ENCODE measurements around the gene SMYD3.

SMYD3 gene

DNA sequence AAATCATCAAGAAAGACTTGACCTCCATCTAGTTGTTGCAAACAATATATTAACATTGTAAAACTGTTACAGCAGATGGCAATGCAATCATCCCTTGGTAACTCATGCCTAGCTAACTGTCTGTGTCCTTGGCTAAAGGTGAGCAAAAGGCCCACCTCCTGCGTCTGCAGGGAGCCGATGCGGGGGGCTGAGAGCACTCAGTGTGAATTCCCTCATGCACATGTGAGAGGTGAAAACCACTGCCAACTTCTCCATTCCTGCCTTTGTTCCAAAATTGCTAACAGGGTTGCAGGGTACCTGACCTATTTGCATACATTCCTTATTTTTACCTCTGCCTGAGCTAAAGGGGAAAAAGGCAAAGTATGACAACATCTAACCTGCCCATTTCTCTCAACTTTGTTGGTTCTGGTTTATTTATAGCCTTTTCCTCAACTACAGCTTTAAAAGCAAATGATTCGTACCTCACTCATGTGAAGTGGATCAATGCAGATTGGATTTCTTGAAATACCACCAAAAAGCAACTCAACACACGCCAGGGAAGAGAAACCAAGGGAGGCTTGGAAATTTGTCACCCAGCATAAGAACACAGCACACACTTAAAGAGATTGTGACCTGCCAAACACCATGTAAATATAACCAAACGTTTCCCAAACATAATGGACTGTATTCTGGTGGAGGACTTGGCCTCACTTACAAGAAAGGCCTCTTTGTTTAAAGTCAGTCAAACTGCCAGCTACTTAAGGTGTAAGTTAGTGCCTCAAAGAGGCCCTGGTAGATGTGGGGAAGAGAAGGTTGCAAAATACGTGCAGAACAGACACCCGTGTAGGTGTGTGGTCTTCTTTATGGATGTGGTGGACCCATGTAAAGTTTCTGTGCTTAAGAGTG lies 651.0 kb downstream of the SMYD3 start:
- no peaks in the 10 kb centered on the region for H3K9me3 ChIP-seq (ENCODE audit: control insufficient read depth, insufficient read depth, low read depth, low read length)
- no peaks in the 10 kb centered on the region for H3K36me3 ChIP-seq (ENCODE audit: control insufficient read depth in 2 of 2, insufficient read depth in 1 of 2, low read length in 2 of 2)
- no peak overlapping the region for H3K27ac ChIP-seq (ENCODE audit: extremely low read depth, low read depth, low read length)
- CTCF ChIA-PET = no interaction called here
- no peak overlapping the region for H3K4me3 ChIP-seq (ENCODE audit: low read depth, low read length)
- POLR2A ChIA-PET = no interaction called here
- TF ChIP-seq OSR2 (tag by site-specific recombination; IDR thresholded peaks at IDR 0.05) = no peak
- TF ChIP-seq, protein P1, sequence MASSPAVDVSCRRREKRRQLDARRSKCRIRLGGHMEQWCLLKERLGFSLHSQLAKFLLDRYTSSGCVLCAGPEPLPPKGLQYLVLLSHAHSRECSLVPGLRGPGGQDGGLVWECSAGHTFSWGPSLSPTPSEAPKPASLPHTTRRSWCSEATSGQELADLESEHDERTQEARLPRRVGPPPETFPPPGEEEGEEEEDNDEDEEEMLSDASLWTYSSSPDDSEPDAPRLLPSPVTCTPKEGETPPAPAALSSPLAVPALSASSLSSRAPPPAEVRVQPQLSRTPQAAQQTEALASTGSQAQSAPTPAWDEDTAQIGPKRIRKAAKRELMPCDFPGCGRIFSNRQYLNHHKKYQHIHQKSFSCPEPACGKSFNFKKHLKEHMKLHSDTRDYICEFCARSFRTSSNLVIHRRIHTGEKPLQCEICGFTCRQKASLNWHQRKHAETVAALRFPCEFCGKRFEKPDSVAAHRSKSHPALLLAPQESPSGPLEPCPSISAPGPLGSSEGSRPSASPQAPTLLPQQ (tag by site-specific recombination; IDR thresholded peaks at IDR 0.05) = no peak
- no peak for TF ChIP-seq ZNF311 (tag by site-specific recombination; IDR thresholded peaks at IDR 0.05; ENCODE audit: borderline replicate concordance)
- TF ChIP-seq ZNF560 (tag by site-specific recombination; IDR thresholded peaks at IDR 0.05; ENCODE audit: borderline replicate concordance) = no peak
- TF ChIP-seq ZNF391 (tag by site-specific recombination; IDR thresholded peaks at IDR 0.05; ENCODE audit: borderline replicate concordance, low read depth) = no peak
- TF ChIP-seq ZNF302 (tag by site-specific recombination; IDR thresholded peaks at IDR 0.05; ENCODE audit: low read depth) = no peak
- no peak for TF ChIP-seq ZNF558 (tag by site-specific recombination; IDR thresholded peaks at IDR 0.05)
- TF ChIP-seq, protein P2, sequence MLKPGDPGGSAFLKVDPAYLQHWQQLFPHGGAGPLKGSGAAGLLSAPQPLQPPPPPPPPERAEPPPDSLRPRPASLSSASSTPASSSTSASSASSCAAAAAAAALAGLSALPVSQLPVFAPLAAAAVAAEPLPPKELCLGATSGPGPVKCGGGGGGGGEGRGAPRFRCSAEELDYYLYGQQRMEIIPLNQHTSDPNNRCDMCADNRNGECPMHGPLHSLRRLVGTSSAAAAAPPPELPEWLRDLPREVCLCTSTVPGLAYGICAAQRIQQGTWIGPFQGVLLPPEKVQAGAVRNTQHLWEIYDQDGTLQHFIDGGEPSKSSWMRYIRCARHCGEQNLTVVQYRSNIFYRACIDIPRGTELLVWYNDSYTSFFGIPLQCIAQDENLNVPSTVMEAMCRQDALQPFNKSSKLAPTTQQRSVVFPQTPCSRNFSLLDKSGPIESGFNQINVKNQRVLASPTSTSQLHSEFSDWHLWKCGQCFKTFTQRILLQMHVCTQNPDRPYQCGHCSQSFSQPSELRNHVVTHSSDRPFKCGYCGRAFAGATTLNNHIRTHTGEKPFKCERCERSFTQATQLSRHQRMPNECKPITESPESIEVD (tag by site-specific recombination; IDR thresholded peaks at IDR 0.05) = no peak
- no peak for TF ChIP-seq ZNF132 (tag by site-specific recombination; IDR thresholded peaks at IDR 0.05; ENCODE audit: borderline replicate concordance)
- TF ChIP-seq ZNF76 (tag by site-specific recombination; IDR thresholded peaks at IDR 0.05; ENCODE audit: borderline replicate concordance, low read depth) = no peak
- TF ChIP-seq ZNF610 (tag by site-specific recombination; IDR thresholded peaks at IDR 0.05; ENCODE audit: borderline replicate concordance) = no peak
- no peak for TF ChIP-seq ZNF677 (tag by site-specific recombination; IDR thresholded peaks at IDR 0.05)
- no peaks in the 10 kb centered on the region for H3K4me1 ChIP-seq (ENCODE audit: control insufficient read depth, insufficient read depth, low read length)

DNA sequence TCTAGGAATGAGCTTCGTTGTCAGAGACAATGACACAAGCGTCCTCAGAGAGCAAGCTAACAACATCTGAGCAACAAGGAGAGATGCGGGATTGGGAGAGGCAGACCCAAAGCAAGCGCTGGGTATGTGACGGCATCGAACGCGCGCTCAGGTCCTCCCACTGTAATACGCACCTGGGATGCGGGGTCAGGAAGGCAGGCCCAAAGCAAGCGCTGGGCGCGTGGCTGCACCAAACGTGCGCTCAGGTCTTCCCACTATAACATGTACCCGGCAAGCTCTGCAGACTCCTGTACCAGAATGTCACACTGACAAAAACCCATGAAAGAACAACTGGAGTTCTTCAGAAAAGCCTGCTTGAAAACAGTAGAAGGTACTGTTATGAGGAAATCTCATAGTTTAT lies 653.8 kb downstream of the SMYD3 start:
- Histone ChIP-seq H3K9me3 (ENCODE audit: control insufficient read depth, insufficient read depth, low read depth, low read length) (no peaks in the 10 kb centered on the region), H3K4me1 (ENCODE audit: control insufficient read depth, insufficient read depth, low read length) (no peaks in the 10 kb centered on the region), H3K36me3 (ENCODE audit: control insufficient read depth in 2 of 2, insufficient read depth in 1 of 2, low read length in 2 of 2) (no peaks in the 10 kb centered on the region), H3K27ac (ENCODE audit: extremely low read depth, low read depth, low read length) (no peak overlapping the region), H3K4me3 (ENCODE audit: low read depth, low read length) (no peak overlapping the region)
- CTCF ChIA-PET = no interaction called here
- POLR2A ChIA-PET = no interaction called here
- TF ChIP-seq ZNF610 (tag by site-specific recombination; IDR thresholded peaks at IDR 0.05; ENCODE audit: borderline replicate concordance) (no peak), ZEB2 (tag by site-specific recombination; IDR thresholded peaks at IDR 0.05) (no peak), GFI1B (tag by site-specific recombination; IDR thresholded peaks at IDR 0.05) (no peak), ZFHX2 (tag by site-specific recombination; conservative IDR thresholded peaks at IDR 0.05) (no peak), ZNF404 (tag by site-specific recombination; IDR thresholded peaks at IDR 0.05) (no peak), ZNF561 (tag by site-specific recombination; IDR thresholded peaks at IDR 0.05; ENCODE audit: borderline replicate concordance) (no peak), ZNF791 (tag by site-specific recombination; IDR thresholded peaks at IDR 0.05) (no peak), KLF1 (tag by site-specific recombination; IDR thresholded peaks at IDR 0.05) (no peak)
- TF ChIP-seq, protein P3, sequence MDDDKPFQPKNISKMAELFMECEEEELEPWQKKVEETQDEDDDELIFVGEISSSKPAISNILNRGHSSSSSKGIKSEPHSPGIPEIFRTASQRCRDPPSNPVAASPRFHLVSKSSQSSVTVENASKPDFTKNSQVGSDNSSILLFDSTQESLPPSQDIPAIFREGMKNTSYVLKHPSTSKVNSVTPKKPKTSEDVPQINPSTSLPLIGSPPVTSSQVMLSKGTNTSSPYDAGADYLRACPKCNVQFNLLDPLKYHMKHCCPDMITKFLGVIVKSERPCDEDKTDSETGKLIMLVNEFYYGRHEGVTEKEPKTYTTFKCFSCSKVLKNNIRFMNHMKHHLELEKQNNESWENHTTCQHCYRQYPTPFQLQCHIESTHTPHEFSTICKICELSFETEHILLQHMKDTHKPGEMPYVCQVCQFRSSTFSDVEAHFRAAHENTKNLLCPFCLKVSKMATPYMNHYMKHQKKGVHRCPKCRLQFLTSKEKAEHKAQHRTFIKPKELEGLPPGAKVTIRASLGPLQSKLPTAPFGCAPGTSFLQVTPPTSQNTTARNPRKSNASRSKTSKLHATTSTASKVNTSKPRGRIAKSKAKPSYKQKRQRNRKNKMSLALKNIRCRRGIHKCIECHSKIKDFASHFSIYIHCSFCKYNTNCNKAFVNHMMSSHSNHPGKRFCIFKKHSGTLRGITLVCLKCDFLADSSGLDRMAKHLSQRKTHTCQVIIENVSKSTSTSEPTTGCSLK (tag by site-specific recombination; IDR thresholded peaks at IDR 0.05) = no peak
- TF ChIP-seq, protein P4, sequence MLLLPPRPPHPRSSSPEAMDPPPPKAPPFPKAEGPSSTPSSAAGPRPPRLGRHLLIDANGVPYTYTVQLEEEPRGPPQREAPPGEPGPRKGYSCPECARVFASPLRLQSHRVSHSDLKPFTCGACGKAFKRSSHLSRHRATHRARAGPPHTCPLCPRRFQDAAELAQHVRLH (tag by site-specific recombination; IDR thresholded peaks at IDR 0.05) = no peak
- TF ChIP-seq, protein P5, sequence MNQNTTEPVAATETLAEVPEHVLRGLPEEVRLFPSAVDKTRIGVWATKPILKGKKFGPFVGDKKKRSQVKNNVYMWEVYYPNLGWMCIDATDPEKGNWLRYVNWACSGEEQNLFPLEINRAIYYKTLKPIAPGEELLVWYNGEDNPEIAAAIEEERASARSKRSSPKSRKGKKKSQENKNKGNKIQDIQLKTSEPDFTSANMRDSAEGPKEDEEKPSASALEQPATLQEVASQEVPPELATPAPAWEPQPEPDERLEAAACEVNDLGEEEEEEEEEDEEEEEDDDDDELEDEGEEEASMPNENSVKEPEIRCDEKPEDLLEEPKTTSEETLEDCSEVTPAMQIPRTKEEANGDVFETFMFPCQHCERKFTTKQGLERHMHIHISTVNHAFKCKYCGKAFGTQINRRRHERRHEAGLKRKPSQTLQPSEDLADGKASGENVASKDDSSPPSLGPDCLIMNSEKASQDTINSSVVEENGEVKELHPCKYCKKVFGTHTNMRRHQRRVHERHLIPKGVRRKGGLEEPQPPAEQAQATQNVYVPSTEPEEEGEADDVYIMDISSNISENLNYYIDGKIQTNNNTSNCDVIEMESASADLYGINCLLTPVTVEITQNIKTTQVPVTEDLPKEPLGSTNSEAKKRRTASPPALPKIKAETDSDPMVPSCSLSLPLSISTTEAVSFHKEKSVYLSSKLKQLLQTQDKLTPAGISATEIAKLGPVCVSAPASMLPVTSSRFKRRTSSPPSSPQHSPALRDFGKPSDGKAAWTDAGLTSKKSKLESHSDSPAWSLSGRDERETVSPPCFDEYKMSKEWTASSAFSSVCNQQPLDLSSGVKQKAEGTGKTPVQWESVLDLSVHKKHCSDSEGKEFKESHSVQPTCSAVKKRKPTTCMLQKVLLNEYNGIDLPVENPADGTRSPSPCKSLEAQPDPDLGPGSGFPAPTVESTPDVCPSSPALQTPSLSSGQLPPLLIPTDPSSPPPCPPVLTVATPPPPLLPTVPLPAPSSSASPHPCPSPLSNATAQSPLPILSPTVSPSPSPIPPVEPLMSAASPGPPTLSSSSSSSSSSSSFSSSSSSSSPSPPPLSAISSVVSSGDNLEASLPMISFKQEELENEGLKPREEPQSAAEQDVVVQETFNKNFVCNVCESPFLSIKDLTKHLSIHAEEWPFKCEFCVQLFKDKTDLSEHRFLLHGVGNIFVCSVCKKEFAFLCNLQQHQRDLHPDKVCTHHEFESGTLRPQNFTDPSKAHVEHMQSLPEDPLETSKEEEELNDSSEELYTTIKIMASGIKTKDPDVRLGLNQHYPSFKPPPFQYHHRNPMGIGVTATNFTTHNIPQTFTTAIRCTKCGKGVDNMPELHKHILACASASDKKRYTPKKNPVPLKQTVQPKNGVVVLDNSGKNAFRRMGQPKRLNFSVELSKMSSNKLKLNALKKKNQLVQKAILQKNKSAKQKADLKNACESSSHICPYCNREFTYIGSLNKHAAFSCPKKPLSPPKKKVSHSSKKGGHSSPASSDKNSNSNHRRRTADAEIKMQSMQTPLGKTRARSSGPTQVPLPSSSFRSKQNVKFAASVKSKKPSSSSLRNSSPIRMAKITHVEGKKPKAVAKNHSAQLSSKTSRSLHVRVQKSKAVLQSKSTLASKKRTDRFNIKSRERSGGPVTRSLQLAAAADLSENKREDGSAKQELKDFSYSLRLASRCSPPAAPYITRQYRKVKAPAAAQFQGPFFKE (tag by site-specific recombination; IDR thresholded peaks at IDR 0.05; ENCODE audit: borderline replicate concordance) = no peak
